ENCODE data around the gene SPART. TPM values are rescaled to one million over a fixed set of nuclear protein-coding genes. Genes with fewer than 3 reads are reported as not detected.
"Not testable (repeated sequence)": the region's sequence is repeated elsewhere in the genome, so short reads cannot be mapped to it uniquely, and the experiment has no call there.

SPART gene
- total RNA-seq, 1 donor from 2014 or later: 14.2 TPM

DNA sequence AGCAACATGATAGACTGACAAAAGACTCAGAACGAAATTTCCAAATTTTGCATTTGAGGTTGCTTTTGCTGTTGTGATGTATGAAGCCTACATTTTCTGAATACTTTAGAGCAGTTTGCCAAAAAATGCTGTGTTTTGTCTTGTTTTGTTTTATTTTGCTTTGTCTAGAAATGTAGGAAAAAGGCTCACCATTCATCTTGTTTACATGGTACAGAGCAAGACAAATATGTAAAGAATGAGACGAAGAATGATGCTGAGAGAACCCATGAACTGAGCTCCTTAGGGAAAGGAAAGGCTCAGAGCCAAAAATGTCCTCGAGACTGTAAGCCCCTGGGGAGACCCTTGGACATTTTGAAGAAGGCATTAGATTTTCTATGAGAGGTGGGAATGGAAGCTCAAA, 6.8 kb upstream of the SPART start:
- ATAC-seq: no peak

DNA sequence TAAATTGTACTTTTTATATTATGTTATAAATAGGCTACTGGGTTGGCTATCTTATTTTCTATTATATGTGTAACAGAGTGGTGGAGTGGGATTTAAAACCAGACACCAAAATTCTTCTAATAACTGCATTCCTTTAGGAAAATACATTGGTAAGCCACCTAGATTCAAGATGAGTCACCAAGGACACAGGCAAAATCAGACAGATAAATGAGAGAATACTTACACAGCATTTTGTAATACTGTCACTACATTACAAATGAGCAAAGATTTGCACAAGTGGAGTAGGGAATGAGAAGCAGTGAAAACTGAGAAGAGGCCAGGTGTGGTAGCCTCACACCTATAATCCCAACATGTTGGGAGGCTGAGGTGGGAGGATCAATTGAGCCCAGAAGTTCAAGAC, 6.2 kb upstream of the SPART start:
- ATAC-seq: no peak

DNA sequence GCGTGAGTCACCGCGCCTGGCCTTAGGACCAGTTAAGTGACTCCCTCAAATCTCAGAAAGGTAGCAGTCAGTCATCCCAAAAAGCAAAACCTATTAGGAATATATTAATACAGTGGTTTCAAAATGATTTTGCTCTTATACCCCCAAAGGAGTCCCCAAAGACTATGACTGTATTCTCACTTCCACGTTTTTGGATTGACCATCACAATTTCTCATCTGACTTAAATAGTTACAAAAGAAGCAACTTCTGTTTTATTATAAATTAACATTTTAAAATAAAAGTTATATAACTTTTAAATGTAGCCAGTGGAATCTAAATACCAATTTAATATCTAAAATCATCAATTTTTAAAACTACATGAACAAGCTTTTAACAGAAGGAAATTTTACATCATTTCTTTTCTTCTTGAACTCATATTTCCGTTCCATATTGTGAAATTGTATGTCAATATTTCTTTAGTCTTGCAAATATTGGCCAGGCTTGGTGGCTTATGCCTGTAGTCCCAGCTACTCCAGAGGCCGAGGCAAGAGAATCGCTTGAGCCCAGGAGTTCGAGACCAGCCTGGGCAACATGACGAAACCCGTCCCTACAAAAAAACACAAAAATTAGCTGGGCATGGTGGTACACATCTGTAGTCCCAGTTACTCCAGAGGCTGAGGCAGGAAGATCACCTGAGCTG, 1.5 kb upstream of the SPART start:
- no peak for ATAC-seq

- ATAC-seq: peak; percentile 60
Measured at GRCh38 chr13:36345438-36346221, 564 bp downstream of the SPART start.

DNA sequence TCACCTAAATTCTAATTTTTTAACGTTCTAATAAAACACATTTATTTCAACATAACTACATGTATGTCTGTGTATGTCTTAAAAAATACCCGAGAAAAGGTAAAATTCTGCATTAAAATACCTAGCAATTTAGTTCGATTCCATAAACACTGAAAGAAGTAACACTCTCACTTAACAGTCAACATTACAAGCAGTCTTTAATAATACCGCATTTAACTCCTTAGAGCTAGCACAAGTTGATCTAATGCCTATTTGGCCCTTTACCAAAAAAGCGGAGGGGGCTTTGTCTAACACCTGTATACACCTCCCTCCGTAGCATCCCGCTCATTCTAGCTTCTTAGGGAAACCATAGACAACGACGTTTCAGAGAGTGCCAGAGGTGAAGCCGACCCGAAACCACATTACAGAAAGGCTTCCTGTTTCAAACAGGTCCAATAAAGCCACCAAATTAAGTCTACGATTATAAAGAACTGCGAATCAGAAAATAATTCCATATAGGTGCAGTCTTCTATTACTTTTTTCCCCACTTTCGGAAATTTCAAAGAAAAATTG, 1.2 kb downstream of the SPART start:
- no peak for ATAC-seq

DNA sequence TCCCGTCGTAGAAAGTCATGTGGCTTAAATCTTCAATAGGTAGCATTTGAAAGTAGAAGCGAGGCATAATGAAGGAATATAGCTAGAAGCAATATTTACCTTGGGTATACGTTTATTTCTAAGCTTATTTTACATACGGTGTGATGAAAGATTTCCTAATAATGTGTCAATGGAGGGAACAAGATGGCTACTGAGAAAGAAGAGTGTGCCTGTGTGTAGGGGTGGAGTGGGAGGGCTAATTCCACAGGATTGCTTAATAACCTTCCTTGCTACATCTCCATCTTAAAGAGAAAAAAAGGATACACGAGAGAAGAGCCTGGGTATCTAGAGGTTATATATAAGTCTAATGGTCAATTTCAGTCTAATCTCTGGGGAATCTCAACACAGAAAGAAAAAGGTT, 2.0 kb downstream of the SPART start:
- no peak for ATAC-seq

GRCh38 chr13:36343766-36344165, 2.4 kb downstream of the SPART start:
- ATAC-seq: no peak

DNA sequence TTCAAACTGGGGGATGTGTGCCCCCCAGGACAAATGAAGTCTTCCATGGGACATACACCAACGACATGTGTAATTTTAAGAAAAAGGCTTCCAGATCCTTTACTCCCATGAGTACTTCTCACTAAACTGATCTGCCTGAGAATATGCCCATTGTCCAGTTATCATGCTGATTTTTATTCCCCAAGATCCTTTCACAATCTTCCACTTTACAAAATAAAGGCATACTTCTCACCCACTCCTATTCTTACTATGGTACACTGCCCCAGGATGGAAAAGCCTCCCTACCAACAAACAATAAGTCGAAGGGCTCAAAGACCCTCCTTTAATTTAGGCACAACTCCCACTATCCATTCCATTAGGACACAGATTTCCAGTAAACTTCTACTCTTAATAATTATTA, 3.5 kb downstream of the SPART start:
- ATAC-seq: no peak

DNA sequence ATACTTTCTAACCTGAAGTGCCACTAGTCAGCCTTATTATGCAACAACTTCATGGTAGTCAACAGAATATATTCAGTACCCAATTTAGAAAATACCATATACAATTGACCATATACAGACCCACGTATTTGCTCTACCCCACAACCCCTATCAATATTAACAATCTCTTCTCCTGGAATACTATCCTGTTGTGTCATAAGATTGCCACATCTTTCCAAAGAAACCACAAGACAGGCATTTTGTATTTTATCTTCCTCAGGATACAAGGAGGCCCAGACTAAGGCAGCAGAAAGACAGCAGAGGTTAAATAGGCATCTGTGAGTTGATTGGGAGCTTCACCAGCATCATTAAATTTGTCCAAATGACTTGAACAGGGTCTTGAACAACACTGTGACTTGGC, 4.5 kb downstream of the SPART start:
- no peak for ATAC-seq

DNA sequence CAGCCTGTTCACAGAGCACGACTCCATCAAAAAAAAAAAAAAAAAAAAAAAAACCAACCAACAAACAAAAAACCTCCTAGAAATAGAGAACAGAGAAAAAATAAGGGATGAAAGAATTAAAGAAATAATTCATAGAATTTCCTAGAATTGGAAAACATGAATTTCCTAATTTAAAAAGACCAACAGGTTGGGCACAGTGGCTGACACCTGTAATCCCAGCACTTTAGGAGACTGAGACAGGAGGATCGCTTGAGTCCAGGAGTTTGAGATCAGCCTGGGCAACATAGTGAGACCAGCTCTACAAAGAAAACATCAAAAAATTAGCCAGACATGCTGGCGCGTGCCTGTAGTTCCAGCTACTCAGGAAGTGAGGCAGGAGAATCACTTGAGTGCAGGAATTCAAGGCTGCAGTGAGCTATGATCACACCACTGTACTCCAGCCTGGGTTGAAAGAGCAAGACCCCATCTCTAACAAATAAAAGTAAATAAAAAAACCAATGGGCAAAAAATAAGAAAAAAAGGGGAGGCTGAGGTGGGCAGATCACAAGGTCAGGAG, 6.5 kb downstream of the SPART start:
- ATAC-seq: no peak

DNA sequence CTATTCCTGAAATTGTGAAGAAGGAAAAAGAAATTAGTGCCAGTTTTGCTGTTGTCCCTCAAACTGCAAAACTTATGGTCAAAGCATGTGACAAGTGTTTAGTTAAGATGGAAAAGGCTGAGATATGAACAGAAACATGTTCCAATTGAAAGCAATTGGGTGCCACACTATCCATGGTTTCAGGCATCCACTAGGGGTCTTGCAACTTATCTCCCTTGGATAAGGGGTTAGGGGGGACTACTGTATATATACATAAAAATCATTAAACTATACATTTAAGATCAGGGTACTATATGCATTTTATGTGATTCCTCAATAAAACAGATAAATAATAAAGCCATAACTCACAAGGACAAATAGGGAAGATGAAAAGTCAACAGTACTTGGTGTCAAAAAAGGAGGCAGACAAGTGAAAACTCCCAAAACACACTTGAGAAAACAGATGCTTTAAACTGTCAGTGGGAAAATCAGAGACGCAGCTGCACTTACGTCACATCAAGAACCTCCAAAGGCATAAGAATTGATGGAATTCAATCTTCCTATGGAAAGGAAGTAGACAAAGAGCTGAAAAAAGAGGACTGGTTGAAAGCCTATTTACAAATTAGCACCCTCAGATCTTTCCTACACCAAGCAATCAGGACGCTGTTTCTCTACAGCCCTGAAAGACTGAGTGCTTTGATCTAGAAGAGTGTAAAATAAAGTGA, 8.1 kb downstream of the SPART start:
- ATAC-seq: no peak

DNA sequence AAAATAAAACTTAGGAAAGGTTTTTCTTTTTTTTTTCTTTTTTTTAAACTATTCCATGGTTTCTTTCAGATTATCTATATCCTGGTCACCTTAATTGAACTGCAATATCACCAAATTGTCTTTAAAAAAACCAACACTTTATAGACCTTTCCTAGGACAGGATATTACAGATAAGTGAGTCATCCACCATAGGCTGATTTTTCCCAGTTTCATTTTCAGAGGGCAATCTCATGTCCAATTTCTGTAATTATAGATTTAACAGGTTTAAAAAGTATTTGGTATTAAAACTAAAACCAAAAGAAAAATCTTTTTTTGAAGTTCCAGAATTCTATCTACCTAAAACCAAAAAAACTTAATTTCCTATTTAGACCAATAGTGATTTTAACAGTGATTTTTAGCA, 13.2 kb downstream of the SPART start:
- ATAC-seq: no peak

GRCh38 chr13:36332255-36332654, 13.9 kb downstream of the SPART start:
- not testable (repeated sequence) for ATAC-seq

- ATAC-seq: no peak
Measured at GRCh38 chr13:36331280-36331679, 14.9 kb downstream of the SPART start.

GRCh38 chr13:36329361-36329760, 16.8 kb downstream of the SPART start:
- no peak for ATAC-seq

DNA sequence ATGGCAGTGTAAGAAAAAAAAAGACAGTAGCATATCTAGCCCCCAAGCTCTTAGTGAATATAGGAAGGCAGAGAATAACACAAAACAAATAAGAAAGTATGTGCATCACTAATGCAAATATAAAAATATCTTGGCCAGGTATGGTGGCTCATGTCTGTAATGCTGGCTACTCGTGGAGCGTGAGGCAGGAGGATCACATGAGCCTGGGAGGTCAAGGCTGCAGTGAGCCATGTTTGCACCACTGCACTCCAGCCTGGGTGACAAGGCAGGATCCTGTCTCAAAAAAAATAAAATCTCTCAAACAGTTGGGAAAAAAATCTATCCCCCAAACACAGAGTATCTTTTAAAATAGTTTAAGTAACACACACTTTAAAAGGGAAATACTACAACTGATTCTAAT, 17.4 kb downstream of the SPART start:
- ATAC-seq: no peak

DNA sequence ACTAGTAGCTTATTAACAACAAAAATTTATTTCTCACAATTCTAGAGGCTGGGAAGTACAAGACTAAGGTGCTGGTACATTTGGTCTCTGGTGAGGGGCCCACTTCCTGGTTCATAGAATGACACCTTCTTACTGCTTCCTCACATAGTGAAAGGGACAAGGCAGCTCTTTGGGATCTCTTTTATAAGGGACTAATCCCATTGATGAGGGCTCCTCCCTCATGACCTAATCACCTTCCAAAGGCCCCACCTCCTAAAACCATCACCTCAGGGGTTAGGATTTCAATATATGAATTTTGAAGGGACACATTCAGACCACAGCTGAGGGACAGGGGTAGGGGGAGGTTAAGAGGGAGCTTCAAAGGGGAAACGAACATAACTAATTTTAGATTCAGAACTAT, 20.3 kb downstream of the SPART start:
- ATAC-seq: no peak

- not testable (repeated sequence) for ATAC-seq
Measured at GRCh38 chr13:36324881-36325280, 21.3 kb downstream of the SPART start.

DNA sequence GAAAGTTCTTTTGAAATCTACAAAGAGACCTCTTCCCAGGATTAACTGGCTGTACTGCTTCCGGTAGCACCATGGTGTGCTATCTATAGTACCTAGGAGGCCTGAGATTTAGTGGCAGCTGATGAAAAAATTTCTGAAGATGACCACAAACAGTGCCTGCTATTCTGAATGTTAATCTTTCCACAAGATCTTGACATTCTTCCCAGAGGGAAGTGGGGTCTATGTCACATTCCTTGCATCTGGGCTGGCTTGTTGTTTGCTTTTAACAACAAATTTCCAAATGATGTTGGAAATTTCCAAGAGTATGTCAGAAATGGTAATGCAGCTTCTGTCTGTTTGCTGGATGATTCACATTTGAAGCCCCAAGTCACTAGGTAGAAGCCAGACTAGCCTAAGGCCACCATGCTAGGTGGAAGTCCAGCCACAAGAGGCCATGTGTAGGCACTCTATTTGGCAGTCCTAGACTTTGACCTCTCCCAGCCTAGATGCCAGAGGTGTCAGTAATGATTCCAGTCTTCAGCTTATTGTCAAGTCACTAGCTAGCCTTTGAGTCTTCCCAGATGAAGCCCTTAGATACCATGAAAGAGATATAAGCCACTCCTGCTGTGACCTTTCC, 22.1 kb downstream of the SPART start:
- ATAC-seq: no peak

- no peak for ATAC-seq
Measured at GRCh38 chr13:36323408-36323807, 22.8 kb downstream of the SPART start.

DNA sequence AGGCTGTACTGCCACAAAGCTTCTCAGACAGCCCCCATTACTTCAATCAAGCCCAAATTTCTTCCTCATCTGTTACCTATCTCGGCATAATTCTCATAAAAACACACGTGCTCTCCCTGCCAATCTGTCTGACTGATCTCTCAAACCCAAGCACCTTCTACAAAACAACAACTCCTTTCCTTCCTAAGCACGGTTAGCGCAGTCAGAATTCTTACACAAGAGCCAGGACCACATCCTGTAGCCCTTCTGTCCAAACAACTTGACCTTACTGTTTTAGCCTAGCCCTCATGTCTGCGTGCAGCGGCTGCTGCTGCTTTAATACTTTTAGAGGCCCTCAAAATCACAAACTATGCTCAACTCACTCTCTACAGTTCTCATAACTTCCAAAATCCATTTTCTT, 26.4 kb downstream of the SPART start:
- ATAC-seq: not testable (repeated sequence)
